GM18505 (cell line): ENCODE data around the gene PPIL1.

Source experiments
- ATAC-seq: cut with Tn5 transposase; IDR thresholded peaks from one replicate; pipeline ENCODE4 v1.9.1; 2021; ENCODE audit not compliant: unreplicated experiment
- POLR2A ChIP-seq: IDR thresholded peaks from 4 replicates; pipeline ENCODE4 v1.6.1; 2011; ENCODE audit warnings: borderline replicate concordance; ENCODE audit not compliant: insufficient read depth, insufficient read length; ENCODE audit errors: extremely low read depth

The PPIL1 gene

GRCh38 chr6:36857325-36857724, 17.3 kb downstream of the PPIL1 start:
- no peak for ATAC-seq
- no peak for TF ChIP-seq POLR2A

GRCh38 chr6:36856277-36856676, 18.3 kb downstream of the PPIL1 start:
- no peak for ATAC-seq
- TF ChIP-seq POLR2A, result no peak

GRCh38 chr6:36855750-36856149, 18.9 kb downstream of the PPIL1 start:
- ATAC-seq, result no peak
- no peak for TF ChIP-seq POLR2A

GRCh38 chr6:36853325-36853724, 21.3 kb downstream of the PPIL1 start:
- no peak for ATAC-seq

GRCh38 chr6:36852481-36853147, 22.0 kb downstream of the PPIL1 start:
- no peak for ATAC-seq
- TF ChIP-seq POLR2A, result no peak

More at GRCh38 chr6:36853325-36853724, 21.3 kb downstream of the PPIL1 start:
- TF ChIP-seq POLR2A, result no peak

GRCh38 chr6:36851626-36852025, 23.0 kb downstream of the PPIL1 start:
- no peak for TF ChIP-seq POLR2A
- no peak for ATAC-seq

- TF ChIP-seq POLR2A, result no peak
- ATAC-seq, result no peak
Observed at GRCh38 chr6:36851149-36851614, 23.4 kb downstream of the PPIL1 start.

GRCh38 chr6:36850021-36850420, 24.6 kb downstream of the PPIL1 start:
- ATAC-seq, result no peak
- no peak for TF ChIP-seq POLR2A

GRCh38 chr6:36848658-36849441, 25.8 kb downstream of the PPIL1 start:
- TF ChIP-seq POLR2A, result no peak
- no peak for ATAC-seq

GRCh38 chr6:36847991-36848390, 26.6 kb downstream of the PPIL1 start:
- TF ChIP-seq POLR2A, result no peak
- no peak for ATAC-seq

- ATAC-seq, result no peak
- no peak for TF ChIP-seq POLR2A
Observed at GRCh38 chr6:36847152-36847551, 27.5 kb downstream of the PPIL1 start.

GRCh38 chr6:36845233-36845632, 29.4 kb downstream of the PPIL1 start:
- no peak for ATAC-seq
- no peak for TF ChIP-seq POLR2A

- no peak for ATAC-seq
- no peak for TF ChIP-seq POLR2A
Observed at GRCh38 chr6:36844232-36845170, 30.1 kb downstream of the PPIL1 start.
